HG03469 (cell line): Measurements from ENCODE around the gene STOML1.

Experiments used
- ATAC-seq: cut with Tn5 transposase; IDR thresholded peaks from one replicate; pipeline ENCODE4 v1.9.1; 2021; ENCODE audit warnings: mild to moderate bottlenecking, moderate library complexity, moderate number of reproducible peaks; ENCODE audit not compliant: unreplicated experiment

Gene STOML1

DNA sequence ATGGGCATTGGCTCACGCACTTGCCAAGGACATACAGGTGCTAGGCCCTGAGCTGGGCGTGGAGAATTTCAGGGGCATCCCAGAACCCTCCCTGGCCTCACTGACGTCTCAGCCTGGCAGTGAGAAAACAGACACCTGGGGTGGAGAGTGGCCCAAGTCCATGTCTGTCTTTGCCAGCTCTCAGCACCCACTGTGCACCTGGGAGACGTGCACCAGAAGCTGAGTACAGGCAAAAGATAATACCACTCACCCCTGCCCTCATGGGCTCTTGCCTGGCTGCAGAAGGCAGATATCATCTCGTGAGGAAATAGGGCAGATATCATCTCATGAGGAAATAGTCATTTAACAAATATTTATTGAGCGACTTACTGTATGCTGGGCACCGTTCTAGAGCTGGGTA lies 57.8 kb downstream of the STOML1 start:
- ATAC-seq = no peak

DNA sequence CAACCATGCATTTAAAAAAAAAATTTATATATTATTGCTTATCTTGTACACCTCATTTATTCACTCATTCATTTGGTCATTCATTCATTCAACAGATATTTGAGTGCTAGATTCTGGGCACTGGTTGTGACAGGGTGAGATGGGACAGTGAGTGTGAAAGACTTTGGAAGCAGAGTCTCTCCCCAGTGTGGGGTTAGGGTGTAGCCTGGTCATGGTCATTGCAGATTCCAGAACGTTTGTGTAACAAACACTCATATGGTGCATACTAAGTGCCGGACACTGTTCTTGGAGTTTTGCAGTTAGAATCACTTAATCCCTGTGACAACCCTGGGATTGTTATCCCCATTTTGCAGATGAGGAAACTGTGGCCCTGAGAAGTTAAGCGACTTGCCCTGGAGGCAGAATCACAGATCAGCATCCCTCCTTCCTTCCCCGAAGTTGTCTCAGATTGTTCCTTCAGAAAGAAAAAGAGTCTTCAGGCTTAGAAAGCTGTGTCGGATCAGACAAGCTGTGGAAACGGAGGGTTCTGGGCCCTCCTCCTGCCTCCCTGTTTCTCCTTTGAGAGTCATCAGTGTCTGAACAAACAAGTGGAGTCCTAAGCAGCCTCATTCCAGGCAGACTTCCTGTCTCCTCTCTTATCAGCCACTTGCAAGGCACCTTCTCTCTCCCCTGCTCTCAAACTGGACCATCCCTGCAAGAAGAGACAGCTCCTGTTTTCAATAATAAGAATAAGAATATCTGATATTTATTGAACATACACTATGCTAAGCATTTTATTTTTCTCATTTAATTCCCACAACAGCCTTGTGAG lies 59.5 kb downstream of the STOML1 start:
- ATAC-seq = no peak

DNA sequence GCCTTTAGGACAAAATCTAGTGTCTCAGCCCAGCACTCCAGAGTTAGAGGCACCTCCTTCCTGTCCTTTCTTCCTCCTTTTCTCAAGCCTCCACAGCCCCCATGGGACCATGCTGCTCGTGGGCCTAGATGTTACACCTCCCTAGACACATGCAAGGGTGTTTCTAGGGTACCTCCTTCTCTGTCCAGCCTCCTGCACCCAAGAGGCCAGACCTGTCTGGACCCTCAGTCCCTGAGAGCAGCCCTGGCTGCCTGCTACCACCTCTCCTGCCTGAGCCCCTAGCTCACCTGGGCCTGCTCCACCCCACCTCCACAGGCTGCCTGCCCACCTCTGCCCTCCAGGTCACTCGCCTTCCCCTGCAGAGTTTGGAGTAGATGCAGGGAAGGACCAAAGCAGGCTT lies 60.7 kb downstream of the STOML1 start:
- no peak for ATAC-seq

DNA sequence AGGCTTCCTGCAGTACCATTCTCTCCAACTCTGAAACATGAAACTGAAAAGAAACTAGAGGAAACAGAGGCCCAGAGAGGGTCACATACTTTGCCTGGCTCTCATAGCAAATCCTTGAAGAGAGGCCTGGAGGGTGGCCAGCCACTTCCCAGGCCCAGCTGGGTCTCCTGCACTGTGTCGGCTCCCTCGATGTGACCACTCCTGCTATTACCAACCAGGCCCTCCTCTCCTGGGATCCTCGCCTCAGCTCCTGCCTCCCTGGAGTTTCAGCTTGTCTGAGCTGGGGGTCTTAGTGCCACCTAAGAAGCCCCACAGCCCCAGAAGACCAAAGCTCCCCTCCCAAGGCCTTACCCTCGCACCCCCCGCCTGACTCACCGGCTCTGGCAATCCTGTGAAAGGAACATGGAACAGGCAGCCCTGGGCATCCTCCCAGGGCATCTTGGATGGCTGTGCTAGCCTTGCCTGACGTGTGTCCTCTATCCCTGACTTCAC lies 61.3 kb downstream of the STOML1 start:
- no peak for ATAC-seq

DNA sequence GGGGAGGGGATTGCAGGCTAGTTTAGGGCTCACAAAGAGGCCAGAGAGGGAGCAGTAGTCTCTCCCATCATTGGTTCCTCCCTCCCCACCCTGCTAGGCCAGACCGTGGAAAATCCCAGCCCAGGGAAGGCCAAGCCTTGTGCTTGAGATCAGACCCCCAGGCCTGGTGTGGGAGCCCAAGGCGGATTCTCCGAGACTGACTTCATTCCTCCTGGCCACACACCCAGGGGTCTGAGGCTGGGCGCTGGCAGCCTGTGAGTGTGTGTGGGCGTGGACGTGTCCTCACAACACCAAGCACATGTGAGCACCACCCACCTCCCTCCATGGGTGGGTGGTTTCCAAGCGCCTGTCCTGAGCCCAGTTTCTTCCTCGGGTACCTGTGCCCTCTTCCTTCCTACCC lies 61.7 kb downstream of the STOML1 start:
- no peak for ATAC-seq

DNA sequence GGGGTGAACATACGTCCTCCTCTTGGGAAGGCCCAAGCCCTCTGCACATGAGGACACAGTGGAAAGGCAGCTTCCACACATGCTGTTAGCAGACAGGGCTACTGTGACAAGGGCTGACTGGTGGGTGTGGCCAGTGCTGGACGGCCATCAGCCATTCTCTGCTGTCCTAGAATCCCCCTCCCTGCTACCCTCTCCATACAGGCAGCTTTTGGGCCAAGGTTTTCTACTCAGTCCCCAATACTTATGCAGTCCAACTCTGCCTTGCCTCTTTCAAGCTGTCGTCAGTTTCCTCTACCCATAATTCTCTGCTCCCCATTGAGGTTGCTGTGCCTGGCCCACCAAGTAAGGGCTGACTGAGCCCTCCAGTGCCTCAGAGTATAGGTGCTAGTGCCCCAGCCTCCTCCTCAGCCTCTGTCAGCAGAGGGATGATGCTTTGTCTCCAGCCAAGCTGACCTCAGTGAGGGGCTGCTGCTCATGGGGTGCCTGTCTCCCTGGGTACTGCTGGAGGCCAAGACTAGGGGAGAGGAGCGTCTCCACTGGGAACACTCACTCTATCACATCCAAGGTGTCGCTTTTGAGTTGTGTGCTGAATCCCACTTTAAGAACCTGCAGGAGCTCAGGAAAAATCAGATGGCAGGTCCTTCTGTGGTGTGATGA lies 63.0 kb downstream of the STOML1 start:
- ATAC-seq = no peak
